ENCODE measurements around the gene PDE4D. TPM values are rescaled to one million over a fixed set of nuclear protein-coding genes. Genes with fewer than 3 reads are reported as not detected.

The PDE4D gene
- total and polyA plus RNA-seq, 2 donors (not counting 1 experiment from before 2014, with no cell fraction given): 14.9 to 171 TPM

GRCh38 chr5:59423021-59423420 lies 470.5 kb downstream of the PDE4D start:
- Histone ChIP-seq H3K4me3 (ENCODE audit: control extremely low read depth in 1 of 5, extremely low read depth in 1 of 5, insufficient read depth in 1 of 5, low read depth in 2 of 5, low read length in 4 of 5) (no peak overlapping the region), H3K79me2 (ENCODE audit: control insufficient read depth, insufficient read depth, low read length) (no peaks in the 10 kb centered on the region), H3K4me2 (replicated peaks; ENCODE audit: low read depth, low read length, poor library complexity, severe bottlenecking) (no peak overlapping the region), H3K27me3 (replicated peaks in 1 of 4; ENCODE audit: control extremely low read depth in 1 of 4, control insufficient read depth in 3 of 4, insufficient read depth in 4 of 4, low read length in 3 of 4) (no peaks in the 10 kb centered on the region), H3K27ac (ENCODE audit: low read length in 2 of 2) (no peak overlapping the region), H4K20me1 (ENCODE audit: control insufficient read depth, insufficient read depth, low read length, poor library complexity, severe bottlenecking) (no peaks in the 10 kb centered on the region), H3K4me1 (ENCODE audit: control insufficient read depth in 2 of 2, insufficient read depth in 2 of 2, low read length in 2 of 2) (no peaks in the 10 kb centered on the region), H3K9me3 (ENCODE audit: control extremely low read depth in 1 of 3, control insufficient read depth in 2 of 3, insufficient read depth in 1 of 3, low read length in 2 of 3) (no peaks in the 10 kb centered on the region), H2AFZ (ENCODE audit: insufficient read depth, low read depth, low read length, poor library complexity, severe bottlenecking) (no peak overlapping the region), H3K9ac (ENCODE audit: low read length) (no peak overlapping the region), H3K36me3 (replicated peaks in 1 of 2; ENCODE audit: control extremely low read depth in 1 of 2, control insufficient read depth in 1 of 2, extremely low read depth in 1 of 2, insufficient read depth in 2 of 2, low read length in 1 of 2) (no peaks in the 10 kb centered on the region)
- TF ChIP-seq CTCF (IDR thresholded peaks at IDR 0.05) (no peak), EZH2 (IDR thresholded peaks at IDR 0.05; ENCODE audit: borderline replicate concordance, insufficient read depth, low read depth, low read length, poor library complexity, severe bottlenecking) (no peak)
- CTCF ChIA-PET: interaction anchor here (0.7 kb wide), 1 partner anchor 54 kb away, joined by 4 read pairs; no protein-coding TSS in a partner anchor
- no peak overlapping the region for H3K27ac Mint-ChIP-seq
- no peaks in the 10 kb centered on the region for H3K27me3 Mint-ChIP-seq
- no peak overlapping the region for H3K4me3 Mint-ChIP-seq
- H3K9me3 Mint-ChIP-seq (ENCODE audit: insufficient read depth): no peaks in the 10 kb centered on the region
- DNase-seq: no peak
- H3K4me1 Mint-ChIP-seq: no peaks in the 10 kb centered on the region
- intact Hi-C loops (cut with micrococcal nuclease): no loop called here
- ATAC-seq (ENCODE audit: low read depth): no peak
- POLR2A ChIA-PET: no interaction called here

- no peak for ATAC-seq (ENCODE audit: low read depth)
- H3K9me3 Mint-ChIP-seq (ENCODE audit: insufficient read depth): no peaks in the 10 kb centered on the region
- no peaks in the 10 kb centered on the region for H3K36me3 ChIP-seq (replicated peaks in 1 of 2; ENCODE audit: control extremely low read depth in 1 of 2, control insufficient read depth in 1 of 2, extremely low read depth in 1 of 2, insufficient read depth in 2 of 2, low read length in 1 of 2)
- H3K27ac Mint-ChIP-seq: no peak overlapping the region
- CTCF ChIA-PET: no interaction called here
- no peaks in the 10 kb centered on the region for H4K20me1 ChIP-seq (ENCODE audit: control insufficient read depth, insufficient read depth, low read length, poor library complexity, severe bottlenecking)
- TF ChIP-seq CTCF (IDR thresholded peaks at IDR 0.05) (no peak), EZH2 (IDR thresholded peaks at IDR 0.05; ENCODE audit: borderline replicate concordance, insufficient read depth, low read depth, low read length, poor library complexity, severe bottlenecking) (no peak)
- no peaks in the 10 kb centered on the region for H3K79me2 ChIP-seq (ENCODE audit: control insufficient read depth, insufficient read depth, low read length)
- no peaks in the 10 kb centered on the region for H3K27me3 Mint-ChIP-seq
- WGBS (ENCODE audit: insufficient coverage): 80% methylated on average over 1 of the region's 6 CpGs
- no peak overlapping the region for H2AFZ ChIP-seq (ENCODE audit: insufficient read depth, low read depth, low read length, poor library complexity, severe bottlenecking)
- DNase-seq: no peak
- intact Hi-C loops (cut with micrococcal nuclease): no loop called here
- H3K4me1 Mint-ChIP-seq: no peaks in the 10 kb centered on the region
- no peak overlapping the region for H3K9ac ChIP-seq (ENCODE audit: low read length)
- POLR2A ChIA-PET: no interaction called here
- no peak overlapping the region for H3K4me2 ChIP-seq (replicated peaks; ENCODE audit: low read depth, low read length, poor library complexity, severe bottlenecking)
- H3K4me1 ChIP-seq (ENCODE audit: control insufficient read depth in 2 of 2, insufficient read depth in 2 of 2, low read length in 2 of 2): no peaks in the 10 kb centered on the region
- no peaks in the 10 kb centered on the region for H3K27me3 ChIP-seq (replicated peaks in 1 of 4; ENCODE audit: control extremely low read depth in 1 of 4, control insufficient read depth in 3 of 4, insufficient read depth in 4 of 4, low read length in 3 of 4)
- no peak overlapping the region for H3K4me3 Mint-ChIP-seq
- H3K9me3 ChIP-seq (ENCODE audit: control extremely low read depth in 1 of 3, control insufficient read depth in 2 of 3, insufficient read depth in 1 of 3, low read length in 2 of 3): no peaks in the 10 kb centered on the region
- no peak overlapping the region for H3K27ac ChIP-seq (ENCODE audit: low read length in 2 of 2)
- H3K4me3 ChIP-seq (ENCODE audit: control extremely low read depth in 1 of 5, extremely low read depth in 1 of 5, insufficient read depth in 1 of 5, low read depth in 2 of 5, low read length in 4 of 5): no peak overlapping the region
These were observed 471.3 kb downstream of the PDE4D start for GRCh38 chr5:59421986-59422941.
